Neural cell (in vitro differentiated cells): Measurements from ENCODE around the gene CPS1. TPM values are rescaled to one million over a fixed set of nuclear protein-coding genes. Genes with fewer than 3 reads are reported as not detected.

Experiments used
- H2AFZ ChIP-seq: fragments of 200-600, 300-800 bp; sonication (generic), shearing (Covaris generic); 2 replicates; pipeline ENCODE4 v1.6.0; 2014; ENCODE audit warnings: low read depth, mild to moderate bottlenecking, antibody characterized with exemption, low read length, moderate library complexity
- H3F3A ChIP-seq: fragments of 200-600 bp; shearing (Covaris generic); 2 replicates; pipeline ENCODE4 v1.6.1; 2016; ENCODE audit warnings: mild to moderate bottlenecking, moderate library complexity, mixed read lengths, antibody characterized with exemption, low read length; ENCODE audit not compliant: insufficient read depth, poor library complexity, severe bottlenecking
- H3K27ac ChIP-seq: fragments of 200-600, 300-800 bp; sonication (generic), shearing (Covaris generic); 2 replicates; pipeline ENCODE4 v1.5.1; 2014; ENCODE audit warnings: mild to moderate bottlenecking, low read length, moderate library complexity
- H3K27me3 ChIP-seq: fragments of 300-800, 200-600 bp; sonication (generic), shearing (Covaris generic); 2 replicates; pipeline ENCODE4 v1.6.0; 2014; ENCODE audit warnings: mild to moderate bottlenecking, low read depth, low read length, moderate library complexity; ENCODE audit not compliant: insufficient read depth
- H3K36me3 ChIP-seq: fragments of 300-800, 200-600 bp; sonication (generic), shearing (Covaris generic); 2 replicates; pipeline ENCODE4 v1.5.1; 2014; ENCODE audit warnings: mild to moderate bottlenecking, antibody characterized with exemption, low read length, moderate library complexity; ENCODE audit not compliant: insufficient read depth
- H3K4me2 ChIP-seq: fragments of 300-800, 200-600 bp; sonication (generic), shearing (Covaris generic); 2 replicates; pipeline ENCODE4 v1.6.0; 2014; ENCODE audit warnings: mild to moderate bottlenecking, low read length
- H3K4me3 ChIP-seq: fragments of 300-800, 200-600 bp; sonication (generic), shearing (Covaris generic); 2 replicates; pipeline ENCODE4 v1.5.1; 2014; ENCODE audit warnings: mild to moderate bottlenecking, low read length, moderate library complexity
- H3K79me2 ChIP-seq: fragments of 200-600 bp; shearing (Covaris generic); replicated peaks from 2 replicates; pipeline ENCODE4 v1.6.0; 2014; ENCODE audit warnings: mild to moderate bottlenecking, low read length, moderate library complexity; ENCODE audit not compliant: insufficient read depth
- H3K9ac ChIP-seq: fragments of 300-800, 200-600 bp; sonication (generic), shearing (Covaris generic); 2 replicates; pipeline ENCODE4 v1.6.1; 2016; ENCODE audit warnings: mild to moderate bottlenecking, low read length, mixed read lengths
- H3K9me2 ChIP-seq: fragments of 200-600 bp; shearing (Covaris generic); 2 replicates; pipeline ENCODE4 v1.6.1; 2016; ENCODE audit warnings: mild to moderate bottlenecking, low read length, mixed read lengths; ENCODE audit not compliant: insufficient read depth
- H3K9me3 ChIP-seq: fragments of 200-600, 300-800 bp; sonication (generic), shearing (Covaris generic); 2 replicates; pipeline ENCODE4 v1.6.1; 2016; ENCODE audit warnings: mild to moderate bottlenecking, mixed run types, low read length, moderate library complexity, mixed read lengths
- H4K20me1 ChIP-seq: fragments of 200-600 bp; shearing (Covaris generic); 2 replicates; pipeline ENCODE4 v1.6.1; 2016; ENCODE audit warnings: mild to moderate bottlenecking, mixed run types; ENCODE audit not compliant: insufficient read depth
- CTCF ChIP-seq: fragments of 450-650 bp; IDR thresholded peaks from 2 replicates; pipeline ENCODE4 v1.5.1; 2014; ENCODE audit warnings: antibody characterized with exemption, mild to moderate bottlenecking, moderate library complexity; ENCODE audit not compliant: poor library complexity, severe bottlenecking
- EP300 ChIP-seq: fragments of 450-650 bp; conservative IDR thresholded peaks from 2 replicates; pipeline ENCODE4 v1.6.1; 2014; ENCODE audit warnings: antibody characterized with exemption, mild to moderate bottlenecking, moderate library complexity; ENCODE audit not compliant: poor library complexity, severe bottlenecking
- EZH2 ChIP-seq: fragments of 200-600, 300-800 bp; shearing (Covaris generic), sonication (generic); IDR thresholded peaks from 2 replicates; pipeline ENCODE4 v1.6.1; 2014; ENCODE audit warnings: antibody characterized with exemption, low read length, borderline replicate concordance, mild to moderate bottlenecking; ENCODE audit not compliant: insufficient read depth, poor library complexity, severe bottlenecking
- MXI1 ChIP-seq: fragments of 450-650 bp; conservative IDR thresholded peaks from 2 replicates; pipeline ENCODE4 v1.6.1; 2014; ENCODE audit warnings: antibody characterized with exemption, mild to moderate bottlenecking; ENCODE audit not compliant: poor library complexity, severe bottlenecking
- POLR2AphosphoS5 ChIP-seq: IDR thresholded peaks from 2 replicates; pipeline ENCODE4 v1.6.1; 2012
- RAD21 ChIP-seq: fragments of 450-650 bp; conservative IDR thresholded peaks from 2 replicates; pipeline ENCODE4 v1.6.1; 2014; ENCODE audit warnings: antibody characterized with exemption, mild to moderate bottlenecking, moderate library complexity
- REST ChIP-seq: IDR thresholded peaks from 2 replicates; pipeline ENCODE4 v1.6.1; 2012; ENCODE audit warnings: borderline replicate concordance
- SMC3 ChIP-seq: fragments of 450-650 bp; conservative IDR thresholded peaks from 2 replicates; pipeline ENCODE4 v1.6.1; 2014; ENCODE audit warnings: antibody characterized with exemption, mild to moderate bottlenecking, moderate library complexity; ENCODE audit not compliant: poor library complexity
- TAF1 ChIP-seq: IDR thresholded peaks from 2 replicates; pipeline ENCODE4 v1.6.1; 2012; ENCODE audit warnings: low read depth
- polyA plus RNA-seq: library from polyadenylated mRNA; depleted of rRNA; stranded (reverse); fragments of >200 nt; gene quantifications from 2 replicates; pipeline ENCODE4 v1.2.3, GENCODE V29; 2014

Gene CPS1
- polyA plus RNA-seq, 1 donor from 2014 or later, result 0.25 TPM

GRCh38 chr2:210611466-210611865 lies 55.1 kb downstream of the CPS1 start:
- Histone ChIP-seq H3K36me3 (no peaks in the 10 kb centered on the region), H4K20me1 (no peaks in the 10 kb centered on the region), H2AFZ (no peak overlapping the region), H3K9ac (no peak overlapping the region), H3F3A (no peaks in the 10 kb centered on the region), H3K79me2 (no peaks in the 10 kb centered on the region), H3K9me2 (no peaks in the 10 kb centered on the region), H3K27me3 (no peaks in the 10 kb centered on the region), H3K4me3 (no peak overlapping the region), H3K4me2 (no peak overlapping the region), H3K9me3 (no peaks in the 10 kb centered on the region), H3K27ac (no peak overlapping the region)
- TF ChIP-seq REST (no peak), EP300 (no peak), RAD21 (no peak), SMC3 (no peak), TAF1 (no peak), POLR2AphosphoS5 (no peak), EZH2 (no peak), CTCF (no peak), MXI1 (no peak)

GRCh38 chr2:210616074-210616473 lies 59.7 kb downstream of the CPS1 start:
- TF ChIP-seq SMC3 (no peak), REST (no peak), TAF1 (no peak)
- no peaks in the 10 kb centered on the region for H3K9me2 ChIP-seq
- H3K79me2 ChIP-seq, result no peaks in the 10 kb centered on the region
- H3K9me3 ChIP-seq, result no peaks in the 10 kb centered on the region
- H2AFZ ChIP-seq, result no peak overlapping the region
- no peak overlapping the region for H3K4me2 ChIP-seq
- no peaks in the 10 kb centered on the region for H3F3A ChIP-seq
- no peak overlapping the region for H3K4me3 ChIP-seq
- H4K20me1 ChIP-seq, result no peaks in the 10 kb centered on the region
- no peaks in the 10 kb centered on the region for H3K36me3 ChIP-seq
- H3K27ac ChIP-seq, result no peak overlapping the region
- H3K9ac ChIP-seq, result no peak overlapping the region
- no peaks in the 10 kb centered on the region for H3K27me3 ChIP-seq
